ENCODE data around the gene MAN1B1.

GRCh38 chr9:137039611-137040366, 47.0 kb upstream of the MAN1B1 start:
- TF ChIP-seq, protein P1, sequence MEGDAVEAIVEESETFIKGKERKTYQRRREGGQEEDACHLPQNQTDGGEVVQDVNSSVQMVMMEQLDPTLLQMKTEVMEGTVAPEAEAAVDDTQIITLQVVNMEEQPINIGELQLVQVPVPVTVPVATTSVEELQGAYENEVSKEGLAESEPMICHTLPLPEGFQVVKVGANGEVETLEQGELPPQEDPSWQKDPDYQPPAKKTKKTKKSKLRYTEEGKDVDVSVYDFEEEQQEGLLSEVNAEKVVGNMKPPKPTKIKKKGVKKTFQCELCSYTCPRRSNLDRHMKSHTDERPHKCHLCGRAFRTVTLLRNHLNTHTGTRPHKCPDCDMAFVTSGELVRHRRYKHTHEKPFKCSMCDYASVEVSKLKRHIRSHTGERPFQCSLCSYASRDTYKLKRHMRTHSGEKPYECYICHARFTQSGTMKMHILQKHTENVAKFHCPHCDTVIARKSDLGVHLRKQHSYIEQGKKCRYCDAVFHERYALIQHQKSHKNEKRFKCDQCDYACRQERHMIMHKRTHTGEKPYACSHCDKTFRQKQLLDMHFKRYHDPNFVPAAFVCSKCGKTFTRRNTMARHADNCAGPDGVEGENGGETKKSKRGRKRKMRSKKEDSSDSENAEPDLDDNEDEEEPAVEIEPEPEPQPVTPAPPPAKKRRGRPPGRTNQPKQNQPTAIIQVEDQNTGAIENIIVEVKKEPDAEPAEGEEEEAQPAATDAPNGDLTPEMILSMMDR (IDR thresholded peaks at IDR 0.05 in 2 of 3, conservative IDR thresholded peaks at IDR 0.05 in 1 of 3; ENCODE audit: borderline replicate concordance in 1 of 3, insufficient read depth in 1 of 3, low read depth in 2 of 3, low read length in 2 of 3): no peak
- TF ChIP-seq, protein P2, sequence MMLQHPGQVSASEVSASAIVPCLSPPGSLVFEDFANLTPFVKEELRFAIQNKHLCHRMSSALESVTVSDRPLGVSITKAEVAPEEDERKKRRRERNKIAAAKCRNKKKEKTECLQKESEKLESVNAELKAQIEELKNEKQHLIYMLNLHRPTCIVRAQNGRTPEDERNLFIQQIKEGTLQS (IDR thresholded peaks at IDR 0.05): no peak
- TF ChIP-seq EZH2 (IDR thresholded peaks at IDR 0.05) (no peak), POLR2AphosphoS5 (IDR thresholded peaks at IDR 0.05; ENCODE audit: low read depth, low read length) (no peak), YY1 (IDR thresholded peaks at IDR 0.05; ENCODE audit: extremely low read depth, insufficient replicate concordance, low read depth, low read length) (no peak), FOSL1 (IDR thresholded peaks at IDR 0.05; ENCODE audit: low read depth) (no peak)
- TF ChIP-seq, protein P3, sequence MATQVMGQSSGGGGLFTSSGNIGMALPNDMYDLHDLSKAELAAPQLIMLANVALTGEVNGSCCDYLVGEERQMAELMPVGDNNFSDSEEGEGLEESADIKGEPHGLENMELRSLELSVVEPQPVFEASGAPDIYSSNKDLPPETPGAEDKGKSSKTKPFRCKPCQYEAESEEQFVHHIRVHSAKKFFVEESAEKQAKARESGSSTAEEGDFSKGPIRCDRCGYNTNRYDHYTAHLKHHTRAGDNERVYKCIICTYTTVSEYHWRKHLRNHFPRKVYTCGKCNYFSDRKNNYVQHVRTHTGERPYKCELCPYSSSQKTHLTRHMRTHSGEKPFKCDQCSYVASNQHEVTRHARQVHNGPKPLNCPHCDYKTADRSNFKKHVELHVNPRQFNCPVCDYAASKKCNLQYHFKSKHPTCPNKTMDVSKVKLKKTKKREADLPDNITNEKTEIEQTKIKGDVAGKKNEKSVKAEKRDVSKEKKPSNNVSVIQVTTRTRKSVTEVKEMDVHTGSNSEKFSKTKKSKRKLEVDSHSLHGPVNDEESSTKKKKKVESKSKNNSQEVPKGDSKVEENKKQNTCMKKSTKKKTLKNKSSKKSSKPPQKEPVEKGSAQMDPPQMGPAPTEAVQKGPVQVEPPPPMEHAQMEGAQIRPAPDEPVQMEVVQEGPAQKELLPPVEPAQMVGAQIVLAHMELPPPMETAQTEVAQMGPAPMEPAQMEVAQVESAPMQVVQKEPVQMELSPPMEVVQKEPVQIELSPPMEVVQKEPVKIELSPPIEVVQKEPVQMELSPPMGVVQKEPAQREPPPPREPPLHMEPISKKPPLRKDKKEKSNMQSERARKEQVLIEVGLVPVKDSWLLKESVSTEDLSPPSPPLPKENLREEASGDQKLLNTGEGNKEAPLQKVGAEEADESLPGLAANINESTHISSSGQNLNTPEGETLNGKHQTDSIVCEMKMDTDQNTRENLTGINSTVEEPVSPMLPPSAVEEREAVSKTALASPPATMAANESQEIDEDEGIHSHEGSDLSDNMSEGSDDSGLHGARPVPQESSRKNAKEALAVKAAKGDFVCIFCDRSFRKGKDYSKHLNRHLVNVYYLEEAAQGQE (IDR thresholded peaks at IDR 0.05; ENCODE audit: low read depth): no peak

Measured in HCT116 (cell line).